Psoas muscle (tissue), 8 donors: ENCODE measurements around the gene FRZB. TPM values are rescaled to one million over a fixed set of nuclear protein-coding genes. Genes with fewer than 3 reads are reported as not detected.

Source experiments
- ATAC-seq, 4 donors: fragments of 200-7000 bp; cut with Tn5 transposase; one replicate each; pipeline ENCODE4 v1.9.1; 2020; ENCODE audit warnings: moderate library complexity in 3 of 4, mild to moderate bottlenecking in 2 of 4
- DNase-seq, 2 donors: peaks; one replicate each; pipeline ENCODE4 v3.0.0-alpha.2; 2020
- H3K27ac ChIP-seq: fragments of 200-600 bp; one replicate; pipeline ENCODE4 v1.8.0; 2022
- H3K27me3 ChIP-seq, 3 donors: fragments of 200-600 bp in 1 of 3; one replicate each; pipeline versions ENCODE4 v1.6.1 to v1.8.0; 2013 to 2022; ENCODE audit warnings: low read length in 2 of 3, mild to moderate bottlenecking in 2 of 3, moderate library complexity in 1 of 3; ENCODE audit not compliant: insufficient read depth in 3 of 3
- H3K36me3 ChIP-seq, 2 donors: fragments of 200-600 bp in 1 of 2; one replicate each; pipeline versions ENCODE4 v1.6.1 to v1.8.0; 2013 to 2022; ENCODE audit warnings: low read depth in 1 of 2, mild to moderate bottlenecking in 1 of 2, moderate library complexity in 1 of 2; ENCODE audit not compliant: insufficient read depth in 1 of 2
- H3K4me1 ChIP-seq: fragments of 200-600 bp; one replicate; pipeline ENCODE4 v1.8.0; 2022
- H3K4me3 ChIP-seq: fragments of 200-600 bp; one replicate; pipeline ENCODE4 v1.8.0; 2022; ENCODE audit warnings: mild to moderate bottlenecking
- H3K9me3 ChIP-seq: fragments of 200-600 bp; one replicate; pipeline ENCODE4 v1.8.0; 2022
- CTCF ChIP-seq: fragments of 200-600 bp; IDR thresholded peaks from one replicate; pipeline ENCODE4 v1.8.0; 2022; ENCODE audit warnings: antibody characterized with exemption
- WGBS, 3 donors: extraction: QIAGEN DNeasy Blood & Tissue Kit; methylation state at CpG; one replicate each; pipeline versions ENCODE4 v1.1.6 to v1.1.7; 2013; 5-methylcytosine and 5-hydroxymethylcytosine counted together
- intact Hi-C, 2 donors: fragments of 100-400 bp; cut with DNase I; formaldehyde crosslinking; loops; one replicate each; pipeline versions ENCODE4 v1.11.0 to v1.14.2; 2022
- polyA plus RNA-seq, 3 donors: library from polyadenylated mRNA; stranded (reverse); fragments of 200-250 nt; gene quantifications; one replicate each; pipeline ENCODE4 v1.2.3, GENCODE V29; 2013
- total RNA-seq, 4 donors: library from RNA; stranded (reverse); fragmentation: NEBNext Ultra II Directional in 2 of 4; extraction: Animal tissue kit (Norgen Biotek cat#: 25700) in 2 of 4; gene quantifications; one replicate each; pipeline versions ENCODE4 v1.2.1 to v1.2.4, GENCODE V29; 2021 to 2023
- donor health status: healthy with polysubstance abuse.
- donor health status: DM: no; HTN: no; CAD: no; lungs with moderate emphysema.
- donor health status: Bipolar disorder and iron deficiency.
- donor health status: healthy.
- donor health status: DM: yes; HTN: yes; CAD: no.
- donor health status: DM: no; HTN: no; CAD: no.
- donor health status: DM: no; HTN: no; CAD: no.
- donor health status: DM: yes; HTN: yes; CAD: no.

The FRZB gene
- total and polyA plus RNA-seq, 7 donors = 0.57 to 19.8 (median 2.7) TPM

GRCh38 chr2:182818501-182818900 is 47.9 kb downstream of the FRZB start:
- intact Hi-C loops = no loop called here
- Histone ChIP-seq H3K27me3 (no peaks in the 10 kb centered on the region), H3K4me3 (no peak overlapping the region), H3K27ac (no peak overlapping the region), H3K4me1 (no peaks in the 10 kb centered on the region), H3K36me3 (no peaks in the 10 kb centered on the region), H3K9me3 (no peaks in the 10 kb centered on the region)
- 44 to 57% (median 56%) methylated on average over 3 of the region's 3 CpGs for WGBS, 3 donors
- DNase-seq = no peak
- no peak for TF ChIP-seq CTCF
- ATAC-seq = no peak

DNA sequence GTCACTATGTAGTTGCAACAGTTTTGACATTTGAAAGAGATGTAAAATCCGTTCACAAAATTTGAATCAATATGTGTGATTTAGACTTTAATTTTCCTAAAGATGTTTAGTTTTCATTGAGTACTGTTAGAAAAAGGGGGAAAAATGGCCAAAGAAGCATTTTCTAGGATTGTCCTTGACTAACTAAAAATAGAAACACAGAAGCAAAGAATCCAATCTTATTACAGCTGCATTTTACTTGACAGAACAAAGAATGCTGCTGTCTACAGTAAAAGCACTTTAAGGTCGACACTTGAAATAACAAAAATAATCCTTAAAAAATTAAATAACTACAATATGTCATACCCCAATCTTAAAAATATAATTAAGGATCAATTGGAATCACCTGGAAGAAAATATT is 48.9 kb downstream of the FRZB start:
- 53 to 69% (median 63%) methylated on average over 2 of the region's 2 CpGs for WGBS, 3 donors
- ATAC-seq = no peak
- Histone ChIP-seq H3K9me3 (no peaks in the 10 kb centered on the region), H3K27me3 (no peaks in the 10 kb centered on the region), H3K36me3 (no peaks in the 10 kb centered on the region), H3K27ac (no peak overlapping the region), H3K4me3 (no peak overlapping the region), H3K4me1 (no peaks in the 10 kb centered on the region)
- intact Hi-C loops = no loop called here
- DNase-seq = no peak
- TF ChIP-seq CTCF = no peak

DNA sequence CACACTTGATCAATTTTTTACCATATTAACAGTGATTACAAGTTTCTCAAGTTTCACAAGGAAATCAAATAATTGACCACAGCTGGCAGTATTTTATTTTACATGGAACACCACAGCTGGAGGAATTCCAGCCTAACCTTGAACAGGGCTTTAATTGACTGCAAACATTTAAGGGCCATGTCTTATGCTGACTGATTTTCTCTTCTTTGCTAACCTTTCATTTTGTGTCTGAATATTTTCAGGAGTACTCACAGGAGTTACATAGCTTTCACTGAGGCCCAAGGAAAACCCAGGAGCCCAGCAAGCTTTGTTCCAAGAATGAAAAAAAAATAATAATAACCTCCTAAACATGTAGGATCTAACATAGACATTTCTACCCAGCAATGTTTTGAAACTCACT is 49.6 kb downstream of the FRZB start:
- no peak for TF ChIP-seq CTCF
- Histone ChIP-seq H3K27me3 (no peaks in the 10 kb centered on the region), H3K4me3 (no peak overlapping the region), H3K9me3 (no peaks in the 10 kb centered on the region), H3K36me3 (no peaks in the 10 kb centered on the region), H3K27ac (no peak overlapping the region), H3K4me1 (no peaks in the 10 kb centered on the region)
- no peak for ATAC-seq
- no peak for DNase-seq
- intact Hi-C loops = no loop called here

DNA sequence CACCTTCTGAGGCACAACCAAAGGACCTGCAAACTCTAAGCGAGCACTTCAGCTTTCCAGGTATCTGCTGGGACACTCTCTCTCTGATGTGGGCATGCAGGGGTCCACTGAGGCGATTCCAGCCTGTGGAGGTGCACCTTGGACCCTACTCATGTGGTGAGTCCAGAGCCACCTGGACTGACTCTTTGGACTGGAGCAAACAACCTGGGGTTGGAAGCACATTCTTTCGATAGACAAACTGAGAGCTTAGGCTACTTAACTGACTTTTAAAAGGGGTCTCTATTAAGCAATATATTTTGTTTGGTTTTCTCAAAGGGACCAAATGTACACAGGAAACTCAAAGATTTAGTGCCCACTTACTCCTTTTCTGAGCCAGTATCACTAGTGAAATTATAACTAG is 51.6 kb downstream of the FRZB start:
- no peaks in the 10 kb centered on the region for H3K4me1 ChIP-seq
- intact Hi-C loops = no loop called here
- ATAC-seq (no peak), DNase-seq (no peak)
- no peaks in the 10 kb centered on the region for H3K9me3 ChIP-seq
- 94 to 99% (median 97%) methylated on average over 3 of the region's 3 CpGs for WGBS, 3 donors
- no peaks in the 10 kb centered on the region for H3K27me3 ChIP-seq
- TF ChIP-seq CTCF = no peak
- no peak overlapping the region for H3K4me3 ChIP-seq
- no peaks in the 10 kb centered on the region for H3K36me3 ChIP-seq
- no peak overlapping the region for H3K27ac ChIP-seq

DNA sequence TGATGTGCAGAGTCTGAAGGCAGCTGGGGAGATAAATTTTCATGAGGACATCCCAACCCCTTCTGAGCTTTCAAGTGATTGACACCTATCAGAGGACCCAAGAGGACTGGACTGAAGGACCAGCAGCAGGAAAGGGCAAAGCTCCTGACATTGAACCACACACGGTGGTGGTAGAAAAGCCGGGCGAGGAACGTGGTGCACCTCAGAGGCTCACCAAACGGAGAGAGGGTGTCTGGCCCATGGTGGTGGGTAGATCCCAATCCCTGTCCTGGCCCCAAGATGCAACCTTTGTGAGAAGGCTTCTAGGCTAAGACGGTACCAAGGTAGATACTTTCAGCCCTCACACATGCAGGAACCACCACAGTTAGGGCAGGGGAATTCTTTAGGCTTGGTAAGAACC is 52.1 kb downstream of the FRZB start:
- Histone ChIP-seq H3K36me3 (no peaks in the 10 kb centered on the region), H3K27ac (no peak overlapping the region), H3K4me3 (no peak overlapping the region), H3K9me3 (no peaks in the 10 kb centered on the region), H3K4me1 (no peaks in the 10 kb centered on the region), H3K27me3 (no peaks in the 10 kb centered on the region)
- intact Hi-C loops = no loop called here
- TF ChIP-seq CTCF = no peak
- 78 to 86% (median 82%) methylated on average over 6 of the region's 6 CpGs for WGBS, 3 donors
- DNase-seq (no peak), ATAC-seq (no peak)
